B cell (primary cell): Measurements from ENCODE around the gene MAGI2. TPM values are rescaled to one million over a fixed set of nuclear protein-coding genes. Genes with fewer than 3 reads are reported as not detected.

Experiments used
- ATAC-seq: fragments of 200-7000 bp; cut with Tn5 transposase; one replicate; pipeline ENCODE4 v1.10.0; 2021; ENCODE audit warnings: low read depth, mild to moderate bottlenecking, moderate number of reproducible peaks, moderate library complexity
- CTCF ChIA-PET: fragments of 350-600 bp; sonication (Branson Sonifier 250); formaldehyde crosslinking; loops from one replicate; lab custom pipeline; 2021; ENCODE audit warnings: antibody characterized with exemption, inconsistent platforms; lab: Charles Lee
- POLR2A ChIA-PET: fragments of 350-600 bp; sonication (Branson Sonifier 250); formaldehyde crosslinking; loops from one replicate; lab custom pipeline; 2021; ENCODE audit warnings: antibody characterized with exemption; lab: Charles Lee
- DNase-seq: peaks from one replicate; pipeline ENCODE4 v3.0.0; 2013
- H2AFZ ChIP-seq: 2 replicates; pipeline ENCODE4 v1.6.1; 2012; ENCODE audit warnings: mild to moderate bottlenecking, low read depth, low read length; ENCODE audit not compliant: insufficient read depth, poor library complexity, severe bottlenecking
- H3K27ac ChIP-seq, 2 donors: 1 replicate in 1 of 2; 2 replicates in 1 of 2; pipeline ENCODE4 v1.5.1; 2012 to 2013; ENCODE audit warnings: low read length in 2 of 2, mild to moderate bottlenecking in 2 of 2, moderate library complexity in 1 of 2
- H3K27me3 ChIP-seq, 4 experiments: fragments of 200-600 bp in 1 of 4; sonication (generic) in 1 of 4; replicated peaks in 1 of 4; 1 replicate in 2 of 4; 2 replicates in 2 of 4; pipeline versions ENCODE4 v1.6.1 to v1.7.0; 2013 to 2016; ENCODE audit warnings: low read length in 3 of 4, mild to moderate bottlenecking in 2 of 4, mixed read lengths in 1 of 4, moderate library complexity in 1 of 4; ENCODE audit not compliant: insufficient read depth in 4 of 4, control insufficient read depth in 3 of 4; ENCODE audit errors: control extremely low read depth in 1 of 4
- H3K36me3 ChIP-seq, 2 experiments: replicated peaks in 1 of 2; 1 replicate in 1 of 2; 2 replicates in 1 of 2; pipeline versions ENCODE4 v1.6.1 to v1.7.1; 2013; ENCODE audit warnings: low read length in 1 of 2; ENCODE audit not compliant: insufficient read depth in 2 of 2, control insufficient read depth in 1 of 2; ENCODE audit errors: control extremely low read depth in 1 of 2, extremely low read depth in 1 of 2
- H3K4me1 ChIP-seq, 2 donors: fragments of 200-600 bp in 1 of 2; sonication (generic) in 1 of 2; 1 replicate in 1 of 2; 2 replicates in 1 of 2; pipeline versions ENCODE4 v1.5.1 to v1.6.1; 2013 to 2017; ENCODE audit warnings: low read length in 2 of 2; ENCODE audit not compliant: control insufficient read depth in 2 of 2, insufficient read depth in 2 of 2
- H3K4me2 ChIP-seq: replicated peaks from 2 replicates; pipeline ENCODE3; 2012; ENCODE audit warnings: mild to moderate bottlenecking, low read depth, low read length; ENCODE audit not compliant: poor library complexity, severe bottlenecking
- H3K4me3 ChIP-seq, 5 experiments: fragments of 200-600 bp in 1 of 5; sonication (generic) in 1 of 5; 1 replicate in 3 of 5; 2 replicates in 2 of 5; pipeline versions ENCODE4 v1.5.1 to v1.7.0; 2011 to 2016; ENCODE audit warnings: low read length in 4 of 5, mild to moderate bottlenecking in 4 of 5, low read depth in 2 of 5, control low read depth in 1 of 5, moderate library complexity in 1 of 5; ENCODE audit not compliant: insufficient read depth in 1 of 5; ENCODE audit errors: control extremely low read depth in 1 of 5, extremely low read depth in 1 of 5
- H3K79me2 ChIP-seq: fragments of 200-600 bp; sonication (generic); one replicate; pipeline ENCODE4 v1.6.0; 2016; ENCODE audit warnings: low read length; ENCODE audit not compliant: control insufficient read depth, insufficient read depth
- H3K9ac ChIP-seq: fragments of 200-600 bp; sonication (generic); 2 replicates; pipeline ENCODE4 v1.6.1; 2017; ENCODE audit warnings: mild to moderate bottlenecking, low read length, moderate library complexity
- H3K9me3 ChIP-seq, 3 donors: one replicate each; pipeline versions ENCODE4 v1.6.1 to v1.7.1; 2013; ENCODE audit warnings: low read length in 2 of 3; ENCODE audit not compliant: control insufficient read depth in 2 of 3, insufficient read depth in 1 of 3; ENCODE audit errors: control extremely low read depth in 1 of 3
- H4K20me1 ChIP-seq: 2 replicates; pipeline ENCODE4 v1.6.0; 2012; ENCODE audit warnings: mild to moderate bottlenecking, low read length; ENCODE audit not compliant: insufficient read depth, control insufficient read depth, poor library complexity, severe bottlenecking
- H3K27ac Mint-ChIP-seq: one replicate; pipeline ENCODE4 v1.8.0; 2021; ENCODE audit warnings: mixed read lengths
- H3K27me3 Mint-ChIP-seq: one replicate; pipeline ENCODE4 v1.8.0; 2021; ENCODE audit warnings: mixed read lengths
- H3K4me1 Mint-ChIP-seq: one replicate; pipeline ENCODE4 v1.8.0; 2021; ENCODE audit warnings: mixed read lengths
- H3K4me3 Mint-ChIP-seq: one replicate; pipeline ENCODE4 v1.8.0; 2021; ENCODE audit warnings: mixed read lengths
- H3K9me3 Mint-ChIP-seq: one replicate; pipeline ENCODE4 v1.8.0; 2022; ENCODE audit warnings: mixed read lengths; ENCODE audit not compliant: insufficient read depth
- EZH2 ChIP-seq: IDR thresholded peaks from 2 replicates; pipeline ENCODE4 v1.6.1; 2012; ENCODE audit warnings: borderline replicate concordance, low read depth, mild to moderate bottlenecking, moderate library complexity, low read length; ENCODE audit not compliant: insufficient read depth, poor library complexity, severe bottlenecking
- WGBS: methylation state at CpG from one replicate; pipeline ENCODE4 v1.1.5; 2013; ENCODE audit warnings: missing lambda C conversion rate; ENCODE audit not compliant: insufficient coverage; 5-methylcytosine and 5-hydroxymethylcytosine counted together
- intact Hi-C: fragments of 100-400 bp; cut with micrococcal nuclease; formaldehyde crosslinking; loops from one replicate; pipeline ENCODE4 v1.10.0; 2022
- polyA plus RNA-seq: library from polyadenylated mRNA; depleted of rRNA; stranded (reverse); fragments of >200 nt; gene quantifications from 2 replicates; pipeline ENCODE4 v1.2.3, GENCODE V29; 2012
- total RNA-seq, 2 donors: library from RNA; stranded (reverse); fragments of 120-200 nt in 1 of 2; gene quantifications; 1 replicate in 1 of 2; 2 replicates in 1 of 2; pipeline versions ENCODE4 v1.2.3 to v1.2.4, GENCODE V29; 2013 to 2022
- TF ChIP-seq, protein P1 (sequence below): fragments of 200-600 bp; IDR thresholded peaks from one replicate; pipeline ENCODE4 v1.8.0; 2022; ENCODE audit warnings: antibody characterized with exemption, mild to moderate bottlenecking

Gene MAGI2
- total and polyA plus RNA-seq, 2 donors (not counting 1 experiment from before 2014, with no cell fraction given), result 0.16 to 0.64 TPM

- CTCF ChIA-PET, result no interaction called here
- intact Hi-C loops, result no loop called here
Observed at GRCh38 chr7:78398576-78398975, 1054.9 kb downstream of the MAGI2 start.

GRCh38 chr7:78398081-78398480 lies 1055.4 kb downstream of the MAGI2 start:
- TF ChIP-seq, protein P1, sequence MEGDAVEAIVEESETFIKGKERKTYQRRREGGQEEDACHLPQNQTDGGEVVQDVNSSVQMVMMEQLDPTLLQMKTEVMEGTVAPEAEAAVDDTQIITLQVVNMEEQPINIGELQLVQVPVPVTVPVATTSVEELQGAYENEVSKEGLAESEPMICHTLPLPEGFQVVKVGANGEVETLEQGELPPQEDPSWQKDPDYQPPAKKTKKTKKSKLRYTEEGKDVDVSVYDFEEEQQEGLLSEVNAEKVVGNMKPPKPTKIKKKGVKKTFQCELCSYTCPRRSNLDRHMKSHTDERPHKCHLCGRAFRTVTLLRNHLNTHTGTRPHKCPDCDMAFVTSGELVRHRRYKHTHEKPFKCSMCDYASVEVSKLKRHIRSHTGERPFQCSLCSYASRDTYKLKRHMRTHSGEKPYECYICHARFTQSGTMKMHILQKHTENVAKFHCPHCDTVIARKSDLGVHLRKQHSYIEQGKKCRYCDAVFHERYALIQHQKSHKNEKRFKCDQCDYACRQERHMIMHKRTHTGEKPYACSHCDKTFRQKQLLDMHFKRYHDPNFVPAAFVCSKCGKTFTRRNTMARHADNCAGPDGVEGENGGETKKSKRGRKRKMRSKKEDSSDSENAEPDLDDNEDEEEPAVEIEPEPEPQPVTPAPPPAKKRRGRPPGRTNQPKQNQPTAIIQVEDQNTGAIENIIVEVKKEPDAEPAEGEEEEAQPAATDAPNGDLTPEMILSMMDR, result no peak
- TF ChIP-seq EZH2, result no peak
- CTCF ChIA-PET, result no interaction called here
- H3K4me1 Mint-ChIP-seq, result no peaks in the 10 kb centered on the region
- DNase-seq (no peak), ATAC-seq (no peak)
- no peak overlapping the region for H3K4me2 ChIP-seq
- no peaks in the 10 kb centered on the region for H4K20me1 ChIP-seq
- intact Hi-C loops, result no loop called here
- no peaks in the 10 kb centered on the region for H3K9me3 Mint-ChIP-seq
- H3K4me3 ChIP-seq, result no peak overlapping the region
- no peaks in the 10 kb centered on the region for H3K4me1 ChIP-seq
- no peak overlapping the region for H3K9ac ChIP-seq
- H3K4me3 Mint-ChIP-seq, result no peak overlapping the region
- H2AFZ ChIP-seq, result no peak overlapping the region
- no peaks in the 10 kb centered on the region for H3K79me2 ChIP-seq
- no peak overlapping the region for H3K27ac Mint-ChIP-seq
- H3K9me3 ChIP-seq, result no peaks in the 10 kb centered on the region
- no peaks in the 10 kb centered on the region for H3K36me3 ChIP-seq
- POLR2A ChIA-PET, result no interaction called here
- no peaks in the 10 kb centered on the region for H3K27me3 ChIP-seq
- no CpG with 5 or more reads among the region's 5 CpGs for WGBS
- H3K27me3 Mint-ChIP-seq, result no peaks in the 10 kb centered on the region
- H3K27ac ChIP-seq, result no peak overlapping the region

More at GRCh38 chr7:78398576-78398975, 1054.9 kb downstream of the MAGI2 start:
- POLR2A ChIA-PET, result no interaction called here
- Histone ChIP-seq H4K20me1 (no peaks in the 10 kb centered on the region), H3K27me3 (no peaks in the 10 kb centered on the region), H3K79me2 (no peaks in the 10 kb centered on the region), H2AFZ (no peak overlapping the region), H3K4me1 (no peaks in the 10 kb centered on the region), H3K4me3 (no peak overlapping the region), H3K4me2 (no peak overlapping the region), H3K9ac (no peak overlapping the region), H3K36me3 (no peaks in the 10 kb centered on the region), H3K27ac (no peak overlapping the region), H3K9me3 (no peaks in the 10 kb centered on the region)
- Mint-ChIP-seq H3K27ac (no peak overlapping the region), H3K4me1 (no peaks in the 10 kb centered on the region), H3K27me3 (no peaks in the 10 kb centered on the region), H3K4me3 (no peak overlapping the region), H3K9me3 (no peaks in the 10 kb centered on the region)
- WGBS, result no CpG with 5 or more reads among the region's 2 CpGs
- no peak for ATAC-seq
- no peak for TF ChIP-seq EZH2
- TF ChIP-seq, protein P1, result no peak
- no peak for DNase-seq
